ENCODE results near the gene SLC25A42.
"Not testable (repeated sequence)": the region's sequence is repeated elsewhere in the genome, so short reads cannot be mapped to it uniquely, and the experiment has no call there.

SLC25A42 gene

GRCh38 chr19:19068659-19069654 lies 5.2 kb downstream of the SLC25A42 start:
- DNase-seq (ENCODE audit: low read depth in 1 of 2, low spot score in 1 of 2), result no peak

GRCh38 chr19:19071897-19072296 lies 8.1 kb downstream of the SLC25A42 start:
- DNase-seq (ENCODE audit: low read depth in 1 of 2, low spot score in 1 of 2), result no peak

- no peak for DNase-seq (ENCODE audit: low read depth in 1 of 2, low spot score in 1 of 2)
These were observed 10.5 kb downstream of the SLC25A42 start for GRCh38 chr19:19074196-19074882.

GRCh38 chr19:19075126-19075525 lies 11.3 kb downstream of the SLC25A42 start:
- DNase-seq (ENCODE audit: low read depth in 1 of 2, low spot score in 1 of 2), result no peak

GRCh38 chr19:19076476-19076875 lies 12.7 kb downstream of the SLC25A42 start:
- no peak for DNase-seq (ENCODE audit: low read depth in 1 of 2, low spot score in 1 of 2)

- DNase-seq (ENCODE audit: low read depth in 1 of 2, low spot score in 1 of 2), result no peak
These were observed 13.3 kb downstream of the SLC25A42 start for GRCh38 chr19:19077103-19077502.

GRCh38 chr19:19078801-19079200 lies 15.0 kb downstream of the SLC25A42 start:
- DNase-seq (ENCODE audit: low read depth in 1 of 2, low spot score in 1 of 2), result no peak

GRCh38 chr19:19079571-19079970 lies 15.8 kb downstream of the SLC25A42 start:
- DNase-seq (ENCODE audit: low read depth in 1 of 2, low spot score in 1 of 2), result no peak

- no peak for DNase-seq (ENCODE audit: low read depth in 1 of 2, low spot score in 1 of 2)
These were observed 17.9 kb downstream of the SLC25A42 start for GRCh38 chr19:19081642-19082151.

- no peak for DNase-seq (ENCODE audit: low read depth in 1 of 2, low spot score in 1 of 2)
These were observed 19.8 kb downstream of the SLC25A42 start for GRCh38 chr19:19083413-19084178.

GRCh38 chr19:19087676-19088075 lies 23.9 kb downstream of the SLC25A42 start:
- no peak for DNase-seq (ENCODE audit: low read depth in 1 of 2, low spot score in 1 of 2)

GRCh38 chr19:19094513-19094912 lies 30.7 kb downstream of the SLC25A42 start:
- DNase-seq (ENCODE audit: low read depth in 1 of 2, low spot score in 1 of 2), result no peak

- DNase-seq (ENCODE audit: low read depth in 1 of 2, low spot score in 1 of 2), result no peak
These were observed 31.9 kb downstream of the SLC25A42 start for GRCh38 chr19:19095691-19096090.

GRCh38 chr19:19096641-19097627 lies 33.1 kb downstream of the SLC25A42 start:
- no peak for DNase-seq (ENCODE audit: low read depth in 1 of 2, low spot score in 1 of 2)

GRCh38 chr19:19098084-19098702 lies 34.4 kb downstream of the SLC25A42 start:
- no peak for DNase-seq (ENCODE audit: low read depth in 1 of 2, low spot score in 1 of 2)

- no peak for DNase-seq (ENCODE audit: low read depth in 1 of 2, low spot score in 1 of 2)
These were observed 35.2 kb downstream of the SLC25A42 start for GRCh38 chr19:19098703-19099632.

GRCh38 chr19:19101540-19101939 lies 37.7 kb downstream of the SLC25A42 start:
- DNase-seq (ENCODE audit: low read depth in 1 of 2, low spot score in 1 of 2), result no peak

GRCh38 chr19:19102566-19102965 lies 38.8 kb downstream of the SLC25A42 start:
- DNase-seq (ENCODE audit: low read depth in 1 of 2, low spot score in 1 of 2), result not testable (repeated sequence)
